Measurements from ENCODE around the gene VSIG10L.
A peak's percentile ranks its signal among the peaks of the same experiment; 100 is the strongest.

VSIG10L gene

DNA sequence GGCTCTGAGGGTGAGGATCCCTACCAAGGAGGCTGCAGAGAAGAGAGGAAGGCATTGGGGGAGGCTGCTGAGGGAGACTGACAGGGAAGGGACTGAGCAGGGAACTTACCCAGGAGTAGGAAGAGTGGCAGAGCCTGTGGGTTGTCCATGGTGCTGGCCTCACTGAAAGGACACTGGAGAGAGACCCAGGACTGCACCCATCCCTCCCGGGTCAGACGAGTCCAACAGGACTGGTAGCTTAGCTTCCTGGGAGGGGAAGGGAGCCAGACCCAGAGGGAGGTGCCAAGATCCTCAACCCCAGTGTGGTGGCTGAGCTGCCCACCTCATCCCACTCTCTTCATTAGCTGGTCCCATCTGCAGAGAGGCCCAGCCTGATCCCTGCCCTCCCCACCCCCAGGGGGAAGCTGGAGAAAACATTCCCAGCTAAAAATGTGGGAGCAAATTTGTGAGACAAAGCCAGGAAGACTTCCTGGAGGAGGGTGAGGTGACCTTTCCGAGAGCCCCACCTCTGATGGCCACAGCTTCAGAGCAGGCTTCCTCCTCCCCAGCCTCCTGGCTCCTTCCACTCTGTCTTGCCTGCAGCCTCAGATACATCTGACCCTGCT, at the start of gene VSIG10L:
VSIG10L (minus strand) TSS at position 164 of the 605 bp plus-strand sequence; CDS start at position 149, 15 bp downstream.
- DNase-seq (ENCODE audit: low read depth) = no peak

DNA sequence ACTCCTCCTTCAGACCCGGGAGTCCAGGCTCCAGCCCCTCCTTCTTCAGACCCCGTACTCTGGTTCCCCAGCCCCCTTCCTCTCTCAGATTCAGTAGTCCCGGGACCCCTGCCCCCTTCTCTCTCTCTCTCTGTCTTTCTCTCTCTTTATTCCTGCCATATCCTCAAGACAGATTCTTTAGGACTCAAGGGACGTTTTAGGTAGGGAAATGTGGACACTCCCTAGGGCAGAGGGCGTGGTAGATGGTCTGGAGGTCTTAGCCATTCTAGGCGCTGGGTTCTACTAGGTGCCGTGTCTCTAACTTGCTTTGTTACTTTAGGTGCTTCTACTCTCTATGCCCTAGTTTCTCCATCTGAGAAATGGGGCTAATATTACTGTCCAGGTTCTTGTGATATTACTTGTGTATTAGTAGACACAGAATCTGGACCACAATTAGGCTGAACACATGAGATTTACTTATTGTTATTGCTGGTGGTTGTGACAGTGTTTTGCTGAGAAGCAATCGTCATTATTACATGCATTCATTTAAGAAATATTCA, 49.2 kb upstream of the VSIG10L start:
- DNase-seq (ENCODE audit: low read depth) = no peak

DNA sequence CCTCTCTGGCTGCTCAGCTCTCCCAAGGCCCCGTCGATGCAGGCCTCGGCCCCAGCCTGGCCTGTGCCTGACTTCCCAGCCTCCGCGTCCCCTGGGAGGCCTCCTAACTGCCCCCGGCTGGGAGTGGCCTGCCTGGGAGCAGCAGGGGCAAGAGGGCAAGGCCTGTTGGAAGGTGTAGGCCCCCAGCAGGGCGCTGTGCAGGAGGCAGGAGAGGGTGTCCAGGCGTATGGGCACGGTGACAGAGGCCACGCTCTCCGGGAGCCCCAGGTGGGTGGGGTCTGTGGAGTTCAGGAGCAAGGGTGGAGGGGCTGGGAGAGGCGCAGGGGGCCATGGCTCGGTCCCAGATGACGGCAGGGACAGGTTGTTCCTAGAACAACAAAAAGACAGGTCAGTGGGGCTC, 47.2 kb upstream of the VSIG10L start:
- no peak for DNase-seq (ENCODE audit: low read depth)

DNA sequence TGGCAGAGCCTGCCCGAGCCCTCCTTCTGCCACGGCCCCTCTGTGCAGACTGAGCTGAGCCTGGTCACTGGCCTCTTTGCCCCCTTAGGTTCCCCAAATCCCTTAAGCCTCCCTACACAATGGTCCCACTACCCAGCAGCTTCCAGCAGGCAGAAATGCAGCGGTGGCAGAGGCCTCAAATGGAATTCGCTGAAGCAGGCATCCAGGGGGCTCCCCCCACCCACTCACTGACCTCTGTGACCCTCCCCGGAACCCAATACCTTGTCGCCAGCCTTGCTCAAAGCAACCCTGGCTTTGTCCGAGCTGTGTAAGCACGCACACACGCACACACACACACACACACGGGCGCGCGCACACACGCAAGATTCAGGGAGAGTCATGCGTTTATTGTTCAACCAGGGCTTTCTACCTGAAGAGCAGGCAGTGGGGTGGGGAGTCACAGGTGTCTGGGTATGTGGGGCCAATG, 46.0 kb upstream of the VSIG10L start, which contains the start of gene LIM2:
LIM2 (minus strand) TSS at position 51 of the 466 bp plus-strand sequence. CDS start 531 bp downstream, outside the sequence.
- DNase-seq (ENCODE audit: low read depth) = no peak

DNA sequence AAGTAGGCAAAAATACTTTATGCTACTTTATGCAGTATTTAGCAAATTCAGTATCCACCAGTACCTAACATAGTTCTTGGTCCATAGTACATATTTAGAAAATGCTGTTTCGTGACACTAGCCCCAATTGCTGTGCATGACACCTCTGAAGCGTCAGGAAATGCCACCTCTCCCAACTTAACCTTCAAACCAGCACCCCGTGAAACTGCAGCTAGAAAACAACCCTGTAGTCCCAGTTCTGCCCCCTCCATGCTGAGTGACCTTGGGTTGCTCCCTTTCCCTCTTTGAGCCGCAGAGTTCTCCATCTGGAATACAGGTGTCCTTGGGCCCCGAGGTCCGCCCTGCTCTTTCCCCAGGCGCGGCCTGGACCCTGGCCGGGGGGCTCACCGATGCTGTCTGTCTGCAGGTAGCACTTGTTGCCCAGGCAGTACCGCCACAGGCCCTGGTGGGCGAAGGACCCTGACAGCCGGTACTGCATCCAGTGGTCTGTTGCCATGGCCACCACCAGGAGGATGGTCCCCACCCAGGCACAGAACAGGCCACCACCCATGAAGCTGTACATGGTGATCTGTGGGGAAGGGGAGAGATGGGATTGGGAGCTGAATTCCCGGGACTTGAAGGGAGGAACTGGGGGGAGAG, 45.1 kb upstream of the VSIG10L start:
- no peak for DNase-seq (ENCODE audit: low read depth)

- no peak for DNase-seq (ENCODE audit: low read depth)
These were observed 40.1 kb upstream of the VSIG10L start for GRCh38 chr19:51382004-51382403.

DNA sequence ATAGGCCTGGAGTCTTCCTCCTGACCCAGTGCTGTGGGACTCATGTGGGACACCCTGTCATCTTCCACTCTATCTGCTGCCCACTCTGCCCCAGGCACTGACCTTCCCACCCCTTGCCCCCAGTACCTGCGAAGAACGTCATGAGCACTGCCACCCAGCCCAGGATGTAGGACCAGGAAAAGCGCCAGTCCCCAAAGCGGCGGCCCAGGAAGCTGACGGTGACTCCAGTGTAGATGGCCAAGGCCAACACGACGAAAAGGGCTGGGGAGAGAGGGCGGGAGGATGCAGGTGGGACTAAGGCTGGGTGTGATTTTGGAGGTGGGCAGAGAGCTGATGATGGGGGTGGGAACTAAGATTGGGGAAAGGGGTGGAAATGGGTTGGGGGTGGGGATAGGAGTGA, 38.4 kb upstream of the VSIG10L start:
- DNase-seq (ENCODE audit: low read depth) = no peak

GRCh38 chr19:51377422-51377821, 35.5 kb upstream of the VSIG10L start:
- no peak for DNase-seq (ENCODE audit: low read depth)

- DNase-seq (ENCODE audit: low read depth) = no peak
These were observed 33.7 kb upstream of the VSIG10L start for GRCh38 chr19:51375504-51376221.

DNA sequence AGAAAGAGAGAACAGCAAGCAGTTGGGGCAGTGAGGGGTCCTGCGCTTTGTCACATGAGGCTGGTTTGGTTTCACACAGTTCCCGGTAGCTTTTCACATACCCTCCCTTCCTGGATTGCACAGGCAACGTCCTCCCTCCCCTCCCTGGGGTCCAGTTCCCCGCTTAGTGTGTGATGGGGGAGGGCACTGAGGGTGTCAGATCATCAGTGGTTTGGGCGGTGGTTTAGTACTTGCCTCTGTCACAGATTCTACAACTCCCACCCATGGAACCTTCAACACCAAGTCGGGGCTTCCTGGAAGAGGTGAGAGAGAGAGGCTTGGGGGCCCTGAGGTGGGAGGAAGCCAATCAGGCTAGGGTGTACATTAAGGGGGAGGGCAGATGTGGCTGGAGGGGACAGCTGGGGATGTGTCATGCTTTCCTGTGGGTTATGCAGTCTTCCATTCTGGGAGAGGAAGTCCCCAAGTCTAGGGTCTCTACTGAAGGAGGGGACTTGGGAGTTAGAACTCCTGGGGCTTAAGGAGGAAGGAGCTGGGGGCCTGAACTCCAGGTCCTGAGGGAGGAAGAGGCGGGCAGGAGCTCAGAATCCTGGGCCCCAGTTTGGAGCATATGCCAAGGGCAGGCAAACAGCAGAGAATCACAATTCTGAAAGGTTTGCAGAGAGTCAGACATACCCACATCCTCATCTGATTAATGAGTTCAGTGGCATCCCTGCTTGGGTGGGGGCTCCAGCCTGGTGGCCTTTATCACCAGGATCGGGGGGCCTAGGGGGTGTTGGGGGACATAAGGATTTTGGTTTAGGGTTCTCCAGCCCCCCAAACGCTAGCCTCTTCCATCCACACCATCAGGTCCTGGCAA, 30.9 kb upstream of the VSIG10L start, which contains the start of gene NKG7:
NKG7 (minus strand) TSS at position 6 of the 856 bp plus-strand sequence. CDS start 119 bp downstream, outside the sequence.
- DNase-seq (ENCODE audit: low read depth) = no peak

- no peak for DNase-seq (ENCODE audit: low read depth)
These were observed 30.2 kb upstream of the VSIG10L start for GRCh38 chr19:51372021-51372648.

GRCh38 chr19:51371186-51371690, 29.3 kb upstream of the VSIG10L start:
- no peak for DNase-seq (ENCODE audit: low read depth)

DNA sequence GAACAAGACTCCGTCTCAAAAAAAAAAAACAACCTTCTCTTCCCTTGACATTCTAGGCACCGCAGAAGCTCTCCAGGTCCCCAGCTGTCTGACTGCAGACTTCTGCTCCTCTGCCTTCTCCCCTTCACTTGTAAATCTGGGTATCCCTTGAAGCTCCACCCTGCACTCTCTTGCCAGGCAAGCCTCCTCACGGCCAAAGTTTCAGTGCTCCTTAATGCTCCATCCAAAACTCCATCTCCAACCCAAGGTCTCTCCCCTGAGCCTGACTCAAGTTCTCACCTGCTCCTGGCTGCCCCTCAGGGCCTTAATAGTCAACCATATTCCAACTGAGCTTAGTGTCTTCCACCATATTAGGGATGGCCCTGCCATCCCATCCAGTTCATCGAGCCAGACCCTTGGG, 28.3 kb upstream of the VSIG10L start:
- no peak for DNase-seq (ENCODE audit: low read depth)

DNA sequence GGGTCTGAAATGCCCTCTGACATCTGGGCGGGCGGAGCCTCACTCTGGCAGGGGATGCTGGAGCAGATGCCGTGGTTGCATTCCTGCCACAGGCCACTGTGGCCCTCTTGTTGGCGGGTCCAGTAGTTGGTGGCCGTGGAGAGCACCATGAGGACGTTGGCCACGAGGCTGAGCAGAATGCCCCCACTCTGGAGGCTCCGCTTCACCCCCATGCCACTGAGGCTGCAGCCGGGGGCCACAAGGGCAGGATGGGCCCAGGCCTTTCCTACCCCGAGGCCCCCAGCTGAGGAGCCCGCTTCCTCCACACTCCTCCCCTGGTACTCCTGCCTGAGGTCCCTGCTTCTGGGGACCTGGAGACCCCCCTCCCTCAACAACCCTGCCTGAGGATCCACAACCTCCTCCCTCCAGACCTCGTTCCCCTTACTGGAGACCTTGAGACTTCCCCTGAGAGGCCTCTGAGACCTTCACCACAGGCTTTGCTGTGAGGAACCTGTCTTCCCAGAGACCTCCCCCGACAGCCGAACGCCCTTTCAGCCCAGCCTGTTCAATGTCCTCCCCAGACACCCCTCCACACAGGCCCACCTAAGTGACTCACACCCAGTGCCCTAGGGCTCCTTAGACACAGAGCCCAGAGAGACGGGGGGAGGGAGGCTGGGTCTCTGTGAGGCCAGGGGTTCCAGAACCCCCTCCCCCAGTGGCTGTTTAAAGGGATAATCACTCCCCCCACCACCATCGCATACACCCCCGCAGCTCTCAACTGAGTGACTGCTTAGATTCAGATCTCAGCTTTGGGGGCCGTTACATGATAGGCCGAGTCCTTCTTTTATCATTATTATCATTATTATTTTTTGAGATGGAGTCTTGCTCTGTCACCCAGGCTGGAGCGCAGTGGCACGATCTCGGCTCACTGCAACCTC, 26.7 kb upstream of the VSIG10L start, which contains the start of gene CLDND2:
CLDND2 (minus strand) TSS at position 638 of the 917 bp plus-strand sequence; CDS start at position 212, 426 bp downstream.
- no peak for DNase-seq (ENCODE audit: low read depth)

- peak; percentile 93 for DNase-seq (ENCODE audit: low read depth)
These were observed 25.8 kb upstream of the VSIG10L start for GRCh38 chr19:51367565-51368365.

- no peak for DNase-seq (ENCODE audit: low read depth)
These were observed 25.3 kb upstream of the VSIG10L start for GRCh38 chr19:51367255-51367564.

DNA sequence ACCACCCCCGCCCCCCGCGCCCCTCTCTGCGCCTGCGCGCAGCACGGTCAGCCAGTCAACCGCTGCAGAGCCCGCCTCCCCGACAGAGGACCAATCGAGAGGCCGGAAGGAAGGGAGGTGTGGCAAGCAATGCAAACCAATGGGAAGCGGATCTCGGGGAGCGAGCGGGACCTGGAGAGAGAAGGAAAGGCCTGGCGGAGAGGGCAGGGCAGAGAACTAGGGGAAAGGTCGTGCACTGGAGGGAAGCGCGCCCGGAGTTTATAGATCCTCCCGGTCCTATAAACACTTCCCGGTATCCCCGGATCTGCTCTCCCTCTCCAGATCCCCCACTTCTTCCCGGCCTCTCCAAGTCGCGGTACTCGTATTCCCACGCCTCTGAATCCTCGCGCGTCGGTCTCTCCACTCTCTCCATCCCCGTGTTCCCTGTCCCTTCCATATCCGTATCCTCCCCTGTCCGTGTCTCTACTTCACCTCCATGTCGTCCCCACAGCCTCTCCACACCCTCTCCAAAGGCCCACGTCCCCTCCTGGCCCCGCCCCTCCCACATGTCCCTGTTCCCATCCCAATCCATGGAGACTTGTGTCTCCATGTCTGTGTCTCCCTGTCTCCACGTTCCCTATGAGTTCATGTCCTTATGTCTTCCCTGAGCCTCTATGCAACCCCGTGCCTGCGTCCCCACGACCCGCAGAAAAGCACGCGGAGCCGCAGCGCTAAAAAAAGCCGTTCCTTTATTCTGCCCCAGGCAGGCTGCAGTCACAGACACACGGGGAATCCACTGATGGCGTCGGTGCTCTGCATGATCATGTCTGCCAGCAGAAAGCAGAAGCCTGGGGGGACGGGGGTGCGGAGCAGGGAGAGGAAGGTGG, 24.7 kb upstream of the VSIG10L start:
- DNase-seq (ENCODE audit: low read depth) = peak; percentile 89

DNA sequence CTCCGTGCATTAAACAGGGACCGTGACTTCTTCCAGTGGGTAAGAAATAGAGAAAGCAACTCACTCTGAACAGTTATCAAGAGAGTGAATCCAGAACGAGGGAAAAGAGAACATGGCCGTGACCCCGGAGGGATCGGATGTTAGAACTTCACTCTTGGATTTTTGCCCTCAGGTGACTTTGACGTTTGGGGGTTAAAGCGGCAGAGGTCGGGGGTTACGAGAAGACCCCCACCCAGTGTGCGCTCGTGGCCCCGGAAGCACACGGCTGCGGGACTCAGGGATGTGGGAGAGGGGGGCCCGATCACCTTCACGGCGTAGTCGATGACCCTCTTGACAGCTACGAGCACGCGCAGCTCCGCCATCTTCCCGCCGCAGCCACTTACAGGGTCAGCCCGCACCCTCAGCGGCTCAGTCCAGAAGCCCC, 24.0 kb upstream of the VSIG10L start, which contains the start of gene ETFB:
ETFB (minus strand) TSS at position 424 of the 424 bp plus-strand sequence; CDS start at position 362, 62 bp downstream.
- peak; percentile 2 for DNase-seq (ENCODE audit: low read depth)

Data from HS-5 (cell line).